ENCODE results near the gene SNX1.

SNX1 gene

GRCh38 chr15:64136347-64136746 is 40.6 kb downstream of the SNX1 start:
- TF ChIP-seq REST (IDR thresholded peaks at IDR 0.05; ENCODE audit: insufficient read depth in 1 of 2, low read depth in 2 of 2, low read length in 2 of 2) (no peak), FOXP2 (optimal IDR thresholded peaks at IDR 0.05; ENCODE audit: borderline replicate concordance, extremely low read depth, extremely low read length, insufficient read depth) (no peak), TAF1 (IDR thresholded peaks at IDR 0.05; ENCODE audit: borderline replicate concordance, insufficient read depth, low read length) (no peak), SIN3A (IDR thresholded peaks at IDR 0.05; ENCODE audit: borderline replicate concordance, insufficient read depth, low read length) (no peak), POLR2AphosphoS5 (IDR thresholded peaks at IDR 0.05; ENCODE audit: low read depth, low read length) (no peak)

GRCh38 chr15:64137226-64137833 is 41.5 kb downstream of the SNX1 start:
- no peak for TF ChIP-seq FOXP2 (optimal IDR thresholded peaks at IDR 0.05; ENCODE audit: borderline replicate concordance, extremely low read depth, extremely low read length, insufficient read depth)
- TF ChIP-seq SIN3A (IDR thresholded peaks at IDR 0.05; ENCODE audit: borderline replicate concordance, insufficient read depth, low read length), result no peak
- no peak for TF ChIP-seq TAF1 (IDR thresholded peaks at IDR 0.05; ENCODE audit: borderline replicate concordance, insufficient read depth, low read length)
- TF ChIP-seq REST (IDR thresholded peaks at IDR 0.05; ENCODE audit: insufficient read depth in 1 of 2, low read depth in 2 of 2, low read length in 2 of 2), result no peak
- no peak for TF ChIP-seq POLR2AphosphoS5 (IDR thresholded peaks at IDR 0.05; ENCODE audit: low read depth, low read length)

GRCh38 chr15:64138331-64138941 is 42.7 kb downstream of the SNX1 start:
- TF ChIP-seq SIN3A (IDR thresholded peaks at IDR 0.05; ENCODE audit: borderline replicate concordance, insufficient read depth, low read length) (no peak), REST (IDR thresholded peaks at IDR 0.05; ENCODE audit: insufficient read depth in 1 of 2, low read depth in 2 of 2, low read length in 2 of 2) (no peak), TAF1 (IDR thresholded peaks at IDR 0.05; ENCODE audit: borderline replicate concordance, insufficient read depth, low read length) (no peak), POLR2AphosphoS5 (IDR thresholded peaks at IDR 0.05; ENCODE audit: low read depth, low read length) (no peak)

GRCh38 chr15:64141798-64142512 is 46.2 kb downstream of the SNX1 start:
- TF ChIP-seq REST (IDR thresholded peaks at IDR 0.05; ENCODE audit: insufficient read depth in 1 of 2, low read depth in 2 of 2, low read length in 2 of 2), result no peak
- no peak for TF ChIP-seq FOXP2 (optimal IDR thresholded peaks at IDR 0.05; ENCODE audit: borderline replicate concordance, extremely low read depth, extremely low read length, insufficient read depth)
- no peak for TF ChIP-seq POLR2AphosphoS5 (IDR thresholded peaks at IDR 0.05; ENCODE audit: low read depth, low read length)
- no peak for TF ChIP-seq SIN3A (IDR thresholded peaks at IDR 0.05; ENCODE audit: borderline replicate concordance, insufficient read depth, low read length)
- no peak for TF ChIP-seq TAF1 (IDR thresholded peaks at IDR 0.05; ENCODE audit: borderline replicate concordance, insufficient read depth, low read length)

All from PFSK-1 (cell line).